ENCODE results near the gene SEMA3B.

Gene SEMA3B

DNA sequence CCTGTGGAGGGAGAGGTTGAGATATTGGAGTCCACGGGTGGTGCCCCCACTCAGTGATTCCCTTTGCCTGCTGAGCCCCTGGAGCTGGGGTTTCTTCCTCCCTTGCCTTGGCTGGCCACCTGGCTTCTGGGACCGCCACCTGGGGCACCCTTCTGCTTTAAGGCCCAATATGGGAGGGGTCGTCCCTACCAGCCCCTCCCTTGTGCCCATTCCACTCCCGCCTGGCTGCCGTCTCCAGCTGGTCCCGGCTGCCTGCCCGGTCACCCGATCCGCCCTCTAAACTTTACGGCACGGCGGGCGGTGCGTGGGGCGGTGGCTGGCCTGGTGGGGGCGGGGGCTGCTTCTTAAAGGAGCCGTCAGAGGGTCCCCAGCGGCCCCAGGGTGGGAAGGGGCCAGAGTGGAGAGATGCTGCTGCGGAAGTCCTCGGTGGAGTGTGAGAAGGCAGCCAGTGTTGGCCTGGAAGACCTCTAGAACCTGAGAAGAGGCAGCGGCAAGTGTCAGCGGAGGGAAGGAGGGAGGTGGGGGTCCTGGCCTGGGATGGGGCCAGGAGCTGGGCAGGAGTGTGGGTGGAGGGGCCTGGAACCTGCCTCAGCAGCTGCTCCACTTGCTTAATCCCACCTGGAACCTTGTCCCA, 1.6 kb upstream of the SEMA3B start:
- TF ChIP-seq, protein P1, sequence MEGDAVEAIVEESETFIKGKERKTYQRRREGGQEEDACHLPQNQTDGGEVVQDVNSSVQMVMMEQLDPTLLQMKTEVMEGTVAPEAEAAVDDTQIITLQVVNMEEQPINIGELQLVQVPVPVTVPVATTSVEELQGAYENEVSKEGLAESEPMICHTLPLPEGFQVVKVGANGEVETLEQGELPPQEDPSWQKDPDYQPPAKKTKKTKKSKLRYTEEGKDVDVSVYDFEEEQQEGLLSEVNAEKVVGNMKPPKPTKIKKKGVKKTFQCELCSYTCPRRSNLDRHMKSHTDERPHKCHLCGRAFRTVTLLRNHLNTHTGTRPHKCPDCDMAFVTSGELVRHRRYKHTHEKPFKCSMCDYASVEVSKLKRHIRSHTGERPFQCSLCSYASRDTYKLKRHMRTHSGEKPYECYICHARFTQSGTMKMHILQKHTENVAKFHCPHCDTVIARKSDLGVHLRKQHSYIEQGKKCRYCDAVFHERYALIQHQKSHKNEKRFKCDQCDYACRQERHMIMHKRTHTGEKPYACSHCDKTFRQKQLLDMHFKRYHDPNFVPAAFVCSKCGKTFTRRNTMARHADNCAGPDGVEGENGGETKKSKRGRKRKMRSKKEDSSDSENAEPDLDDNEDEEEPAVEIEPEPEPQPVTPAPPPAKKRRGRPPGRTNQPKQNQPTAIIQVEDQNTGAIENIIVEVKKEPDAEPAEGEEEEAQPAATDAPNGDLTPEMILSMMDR (IDR thresholded peaks at IDR 0.05), result no peak

DNA sequence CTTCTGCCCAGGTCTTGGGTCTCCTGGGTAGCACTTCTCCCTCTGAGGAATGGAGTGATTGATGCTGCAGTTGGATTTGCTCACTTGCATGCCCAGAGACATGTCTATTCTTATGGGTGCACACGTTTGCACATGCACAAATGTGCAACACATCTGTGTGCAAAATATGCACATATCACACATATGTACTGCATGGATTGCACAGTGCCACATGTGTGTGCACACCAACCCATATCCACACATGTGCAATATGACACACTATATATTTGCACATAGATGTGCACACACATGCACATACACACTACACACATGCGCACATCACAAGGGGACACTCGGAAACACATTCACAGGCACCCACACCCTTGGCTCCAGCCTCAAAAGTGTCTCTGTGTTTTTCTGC, 671 bp upstream of the SEMA3B start:
- TF ChIP-seq, protein P1 (IDR thresholded peaks at IDR 0.05), result no peak

DNA sequence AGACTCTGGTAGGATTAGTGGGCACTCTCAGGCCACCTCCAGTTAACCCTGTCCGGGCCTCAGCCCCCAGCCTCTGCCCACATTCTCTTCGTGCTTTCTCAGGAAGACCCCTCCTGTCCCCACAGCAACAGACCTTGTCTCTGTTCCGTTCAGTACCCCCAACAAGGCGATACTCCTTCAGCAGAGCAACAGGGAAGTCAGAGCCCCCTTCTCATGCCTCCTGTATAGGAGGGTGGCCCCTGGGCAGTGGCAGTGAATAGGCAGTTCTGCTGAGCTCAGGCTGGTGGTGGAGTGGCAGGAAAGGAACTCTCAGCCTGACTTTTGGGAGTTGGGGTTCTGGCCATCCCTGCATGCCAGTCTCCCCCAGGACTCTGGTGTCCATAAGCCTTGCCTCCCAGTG, 513 bp downstream of the SEMA3B start:
- TF ChIP-seq, protein P1 (IDR thresholded peaks at IDR 0.05), result no peak

DNA sequence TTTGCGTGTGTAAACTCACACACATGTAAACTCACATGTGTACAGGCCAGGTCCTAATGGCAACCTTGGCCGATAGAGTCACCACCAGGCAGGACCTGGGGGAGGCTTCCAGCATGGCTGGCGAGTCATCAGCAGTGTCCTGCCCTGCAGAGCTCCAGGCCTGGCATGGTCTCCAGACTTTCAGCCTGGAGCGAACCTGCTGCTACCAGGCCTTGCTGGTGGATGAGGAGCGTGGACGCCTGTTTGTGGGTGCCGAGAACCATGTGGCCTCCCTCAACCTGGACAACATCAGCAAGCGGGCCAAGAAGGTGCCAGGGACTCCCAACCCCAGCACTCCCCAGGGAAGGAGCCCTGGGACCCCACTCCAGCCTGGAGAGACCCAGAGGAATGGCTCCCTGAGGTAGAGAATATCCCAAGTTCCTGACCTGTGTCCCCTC, 1.0 kb downstream of the SEMA3B start:
- TF ChIP-seq, protein P1 (IDR thresholded peaks at IDR 0.05), result no peak

DNA sequence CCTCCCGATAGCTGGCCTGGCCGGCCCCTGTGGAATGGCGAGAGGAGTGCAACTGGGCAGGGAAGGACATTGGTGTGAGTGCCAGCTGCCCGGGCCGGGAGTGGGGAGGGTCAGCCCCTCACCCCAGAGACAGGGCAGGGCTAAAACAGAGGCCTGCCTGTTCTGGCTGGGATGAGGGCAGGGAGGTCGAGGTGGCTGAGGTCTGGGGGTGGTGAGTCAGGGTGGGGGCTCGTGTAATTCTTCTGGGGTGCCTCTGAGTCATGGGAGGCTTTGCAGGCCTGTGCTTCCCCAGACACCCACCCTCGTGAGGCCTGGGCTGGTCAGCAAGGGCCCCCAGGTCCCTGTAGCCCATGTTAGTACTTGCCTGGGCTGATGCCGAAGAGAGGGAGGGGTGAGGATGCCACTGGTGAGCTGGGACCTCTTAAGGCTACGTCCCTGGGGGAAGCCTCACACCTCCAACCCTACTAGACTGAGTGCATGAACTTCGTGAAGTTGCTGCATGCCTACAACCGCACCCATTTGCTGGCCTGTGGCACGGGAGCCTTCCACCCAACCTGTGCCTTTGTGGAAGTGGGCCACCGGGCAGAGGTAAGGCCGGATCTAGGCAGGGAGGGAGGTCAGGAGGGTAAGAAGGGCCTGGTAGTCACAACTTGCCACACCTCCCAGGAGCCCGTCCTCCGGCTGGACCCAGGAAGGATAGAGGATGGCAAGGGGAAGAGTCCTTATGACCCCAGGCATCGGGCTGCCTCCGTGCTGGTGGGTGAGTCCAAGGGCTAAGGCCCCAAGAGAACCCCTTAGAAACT, 1.7 kb downstream of the SEMA3B start:
- TF ChIP-seq, protein P1 (IDR thresholded peaks at IDR 0.05), result no peak

DNA sequence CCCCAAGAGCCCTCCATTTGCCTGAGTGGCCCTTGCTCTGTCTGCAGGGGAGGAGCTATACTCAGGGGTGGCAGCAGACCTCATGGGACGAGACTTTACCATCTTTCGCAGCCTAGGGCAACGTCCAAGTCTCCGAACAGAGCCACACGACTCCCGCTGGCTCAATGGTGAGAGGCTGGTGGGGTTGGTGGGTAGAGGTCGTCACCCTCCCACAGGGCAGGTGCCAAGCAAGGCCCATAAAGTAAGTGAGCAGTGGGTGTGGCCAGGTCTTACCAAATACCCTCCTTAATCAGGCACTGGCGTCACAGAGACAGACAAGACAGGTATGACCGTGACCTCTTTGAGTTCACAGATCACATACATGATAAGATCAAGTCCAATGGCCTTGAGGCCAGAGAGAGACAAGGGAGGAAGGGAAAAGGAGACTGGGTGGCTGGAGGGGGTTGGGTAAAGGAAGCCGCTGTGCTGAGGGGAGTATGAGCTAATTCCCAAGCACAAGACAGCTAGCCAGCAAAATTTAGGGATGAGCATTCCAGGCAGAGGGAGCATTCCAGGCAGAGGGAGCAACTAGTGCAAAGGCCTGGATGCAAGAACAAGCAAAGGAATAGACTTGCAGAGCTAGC, 2.5 kb downstream of the SEMA3B start:
- TF ChIP-seq, protein P1 (IDR thresholded peaks at IDR 0.05), result no peak

DNA sequence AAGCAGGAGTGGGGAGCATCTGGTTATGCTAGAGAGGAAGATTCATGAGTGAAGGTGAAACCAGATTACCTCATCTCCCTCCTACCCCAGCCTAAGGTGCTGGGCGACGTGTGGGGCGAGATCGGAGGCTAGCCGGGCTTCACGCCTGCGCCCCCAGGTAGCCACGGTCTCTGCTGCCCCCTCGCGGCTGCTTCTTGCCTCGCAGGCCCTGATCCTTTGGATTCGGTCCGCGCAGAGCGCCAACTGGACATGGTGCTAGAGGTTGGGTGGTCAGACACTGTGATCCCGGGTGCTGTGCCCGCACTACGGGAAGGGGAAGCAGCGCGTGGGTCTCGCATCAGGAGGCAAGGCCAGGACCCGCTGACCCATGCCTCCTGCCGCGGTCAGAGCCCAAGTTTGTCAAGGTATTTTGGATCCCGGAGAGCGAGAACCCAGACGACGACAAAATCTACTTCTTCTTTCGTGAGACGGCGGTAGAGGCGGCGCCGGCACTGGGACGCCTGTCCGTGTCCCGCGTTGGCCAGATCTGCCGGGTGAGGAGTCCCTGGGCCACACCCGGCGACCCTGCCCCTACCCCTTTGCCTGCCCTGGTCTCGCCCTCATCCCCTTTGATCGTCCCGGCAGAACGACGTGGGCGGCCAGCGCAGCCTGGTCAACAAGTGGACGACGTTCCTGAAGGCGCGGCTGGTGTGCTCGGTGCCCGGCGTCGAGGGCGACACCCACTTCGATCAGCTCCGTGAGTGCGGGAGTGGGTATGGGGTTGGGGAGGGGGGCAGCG, 4.2 kb downstream of the SEMA3B start:
- TF ChIP-seq, protein P1 (IDR thresholded peaks at IDR 0.05), result peak; percentile 94

All from LNCAP (cell line).